ENCODE data around the gene B4GALT5.
A peak's percentile ranks its signal among the peaks of the same experiment; 100 is the strongest.

The B4GALT5 gene

DNA sequence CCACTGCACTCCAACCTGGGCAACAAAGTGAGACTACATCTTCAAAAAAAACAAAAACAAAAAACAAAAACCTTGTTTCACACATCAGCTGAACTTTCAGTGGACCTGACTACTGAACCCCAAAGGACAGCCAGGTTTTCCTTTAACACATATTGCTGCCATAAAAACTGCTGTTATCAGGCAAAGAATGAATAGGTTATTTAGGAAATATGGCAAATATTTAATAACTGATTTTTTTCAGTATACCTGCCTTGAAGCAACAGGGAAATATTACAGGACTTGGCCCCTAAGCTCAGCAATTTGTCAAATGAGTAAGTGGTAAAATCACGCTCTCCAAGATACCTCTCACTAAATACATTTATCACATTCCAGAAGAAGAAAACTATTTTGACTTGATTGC, 34.0 kb downstream of the B4GALT5 start:
- H3K4me2 ChIP-seq (ENCODE audit: low read depth, low read length, poor library complexity, severe bottlenecking) = no peak overlapping the region
- H3K9ac ChIP-seq (ENCODE audit: low read depth, low read length, poor library complexity, severe bottlenecking) = no peak overlapping the region
- TF ChIP-seq, protein P1, sequence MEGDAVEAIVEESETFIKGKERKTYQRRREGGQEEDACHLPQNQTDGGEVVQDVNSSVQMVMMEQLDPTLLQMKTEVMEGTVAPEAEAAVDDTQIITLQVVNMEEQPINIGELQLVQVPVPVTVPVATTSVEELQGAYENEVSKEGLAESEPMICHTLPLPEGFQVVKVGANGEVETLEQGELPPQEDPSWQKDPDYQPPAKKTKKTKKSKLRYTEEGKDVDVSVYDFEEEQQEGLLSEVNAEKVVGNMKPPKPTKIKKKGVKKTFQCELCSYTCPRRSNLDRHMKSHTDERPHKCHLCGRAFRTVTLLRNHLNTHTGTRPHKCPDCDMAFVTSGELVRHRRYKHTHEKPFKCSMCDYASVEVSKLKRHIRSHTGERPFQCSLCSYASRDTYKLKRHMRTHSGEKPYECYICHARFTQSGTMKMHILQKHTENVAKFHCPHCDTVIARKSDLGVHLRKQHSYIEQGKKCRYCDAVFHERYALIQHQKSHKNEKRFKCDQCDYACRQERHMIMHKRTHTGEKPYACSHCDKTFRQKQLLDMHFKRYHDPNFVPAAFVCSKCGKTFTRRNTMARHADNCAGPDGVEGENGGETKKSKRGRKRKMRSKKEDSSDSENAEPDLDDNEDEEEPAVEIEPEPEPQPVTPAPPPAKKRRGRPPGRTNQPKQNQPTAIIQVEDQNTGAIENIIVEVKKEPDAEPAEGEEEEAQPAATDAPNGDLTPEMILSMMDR (conservative IDR thresholded peaks at IDR 0.05; ENCODE audit: low read length) = no peak
- TF ChIP-seq EZH2phosphoT487 (IDR thresholded peaks at IDR 0.05; ENCODE audit: borderline replicate concordance) = no peak
- peaks cover 53% of the 10 kb centered on the region for H3K79me2 ChIP-seq (ENCODE audit: insufficient read depth, low read length)
- no peak overlapping the region for H2AFZ ChIP-seq (ENCODE audit: low read length)
- H3K36me3 ChIP-seq (ENCODE audit: insufficient read depth, low read length) = no peaks in the 10 kb centered on the region
- no peaks in the 10 kb centered on the region for H3K9me2 ChIP-seq (replicated peaks; ENCODE audit: low read depth, low read length)
- no peaks in the 10 kb centered on the region for H3K27me3 ChIP-seq (ENCODE audit: insufficient read depth, low read length, poor library complexity, severe bottlenecking)
- H3K4me1 ChIP-seq (ENCODE audit: insufficient read depth, low read length, poor library complexity, severe bottlenecking) = peaks cover 38% of the 10 kb centered on the region
- no peaks in the 10 kb centered on the region for H3K9me3 ChIP-seq (ENCODE audit: insufficient read depth, low read depth, low read length)
- H3K4me3 ChIP-seq (ENCODE audit: low read length, poor library complexity, severe bottlenecking) = no peak overlapping the region
- peaks cover 12% of the 10 kb centered on the region for H4K20me1 ChIP-seq (ENCODE audit: insufficient read depth, low read length, poor library complexity, severe bottlenecking)
- peaks cover 3% of the 10 kb centered on the region; the same call in 1 of the 2 replicates for H3F3A ChIP-seq (ENCODE audit: low read depth)

DNA sequence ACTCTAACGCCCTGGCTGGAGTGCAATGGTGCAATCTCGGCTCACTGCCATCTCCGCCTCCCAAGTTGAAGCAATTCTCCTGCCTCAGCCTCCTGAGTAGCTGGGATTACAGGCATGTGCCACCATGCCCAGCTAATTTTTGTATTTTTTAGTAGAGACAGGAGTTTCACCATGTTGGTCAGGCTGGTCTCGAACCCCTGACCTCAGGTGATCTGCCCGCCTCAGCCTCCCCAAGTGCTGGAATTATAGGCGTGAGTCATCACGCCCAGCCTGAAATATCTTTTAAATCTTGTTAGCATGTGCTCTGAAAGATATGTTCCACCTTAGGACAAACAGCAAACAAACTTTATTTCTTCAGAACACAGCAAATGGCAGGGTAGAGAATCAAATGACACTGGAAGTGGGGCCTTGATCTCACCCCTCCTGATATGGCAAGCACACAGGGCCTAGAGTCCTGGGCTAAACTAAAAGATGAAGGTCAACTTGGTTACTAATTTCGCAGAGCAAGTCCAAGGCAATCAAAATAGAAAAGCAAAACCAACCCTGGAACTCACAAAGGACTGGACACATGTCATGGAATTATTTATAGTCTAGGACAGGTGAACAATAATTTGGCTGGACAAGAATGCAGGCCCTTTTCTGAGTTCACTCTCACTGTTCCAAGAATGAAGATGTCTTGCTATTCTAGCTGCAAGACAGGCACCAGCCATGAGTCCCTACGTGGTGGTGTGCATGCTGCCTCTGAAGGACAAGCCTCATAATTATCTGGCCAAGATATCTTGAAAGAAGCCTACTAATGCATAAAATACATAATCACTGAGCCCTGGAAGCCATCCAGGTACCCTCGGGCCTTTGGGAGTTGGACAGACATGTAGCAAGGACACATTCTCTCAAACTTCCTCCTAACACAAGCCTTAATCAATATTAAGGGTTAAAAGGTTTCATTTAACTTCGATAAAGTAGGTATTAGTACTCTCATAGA, 35.6 kb downstream of the B4GALT5 start:
- H2AFZ ChIP-seq (ENCODE audit: low read length) = no peak overlapping the region
- no peaks in the 10 kb centered on the region for H3K27me3 ChIP-seq (ENCODE audit: insufficient read depth, low read length, poor library complexity, severe bottlenecking)
- no peaks in the 10 kb centered on the region for H3K36me3 ChIP-seq (ENCODE audit: insufficient read depth, low read length)
- peaks cover 61% of the 10 kb centered on the region for H3K79me2 ChIP-seq (ENCODE audit: insufficient read depth, low read length)
- H3K4me3 ChIP-seq (ENCODE audit: low read length, poor library complexity, severe bottlenecking) = no peak overlapping the region
- H3K4me2 ChIP-seq (ENCODE audit: low read depth, low read length, poor library complexity, severe bottlenecking) = no peak overlapping the region
- H3K9me2 ChIP-seq (replicated peaks; ENCODE audit: low read depth, low read length) = no peaks in the 10 kb centered on the region
- peaks cover 12% of the 10 kb centered on the region for H4K20me1 ChIP-seq (ENCODE audit: insufficient read depth, low read length, poor library complexity, severe bottlenecking)
- H3K4me1 ChIP-seq (ENCODE audit: insufficient read depth, low read length, poor library complexity, severe bottlenecking) = peaks cover 38% of the 10 kb centered on the region
- no peak for TF ChIP-seq EZH2phosphoT487 (IDR thresholded peaks at IDR 0.05; ENCODE audit: borderline replicate concordance)
- TF ChIP-seq, protein P1 (conservative IDR thresholded peaks at IDR 0.05; ENCODE audit: low read length) = no peak
- H3F3A ChIP-seq (ENCODE audit: low read depth) = peaks cover 3% of the 10 kb centered on the region; the same call in 1 of the 2 replicates
- H3K9ac ChIP-seq (ENCODE audit: low read depth, low read length, poor library complexity, severe bottlenecking) = no peak overlapping the region
- H3K9me3 ChIP-seq (ENCODE audit: insufficient read depth, low read depth, low read length) = no peaks in the 10 kb centered on the region

DNA sequence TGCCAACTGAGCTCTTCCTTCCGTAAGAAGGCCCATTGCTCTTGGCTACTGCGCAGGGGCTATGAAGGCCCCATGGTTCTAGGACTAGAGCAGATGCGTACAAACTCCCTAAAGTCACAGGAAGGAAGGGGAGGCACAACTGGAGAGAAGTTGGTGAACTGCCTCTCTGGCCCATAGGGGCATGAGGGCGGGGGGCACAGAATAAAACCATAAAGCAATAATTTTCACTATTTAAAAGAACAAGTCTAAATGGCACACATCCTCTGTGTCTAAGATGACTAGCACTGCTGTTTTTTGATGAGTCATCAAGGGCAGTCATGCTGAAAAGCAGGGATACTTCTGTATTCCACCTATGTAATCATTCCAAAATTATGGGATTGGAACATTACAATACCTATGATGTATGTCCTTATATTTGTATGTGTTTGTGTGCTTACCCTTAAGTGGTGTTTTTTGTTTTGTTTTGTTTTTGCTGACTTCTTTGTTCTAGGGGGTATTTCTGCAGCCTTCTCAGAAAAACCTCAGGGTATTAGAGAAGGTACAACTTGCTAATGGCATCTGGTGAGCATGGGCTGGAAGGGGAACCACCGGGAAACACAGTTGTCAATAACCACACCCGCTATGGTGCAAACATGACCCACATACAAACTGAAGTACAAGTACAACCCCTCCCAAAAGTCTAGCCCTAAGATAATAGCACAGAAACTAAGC, 36.9 kb downstream of the B4GALT5 start:
- Histone ChIP-seq H3K9ac (ENCODE audit: low read depth, low read length, poor library complexity, severe bottlenecking) (peak overlapping the region; percentile 30), H3K4me1 (ENCODE audit: insufficient read depth, low read length, poor library complexity, severe bottlenecking) (peaks cover 45% of the 10 kb centered on the region), H3K9me3 (ENCODE audit: insufficient read depth, low read depth, low read length) (no peaks in the 10 kb centered on the region)

More for the DNA sequence above, 36.9 kb downstream of the B4GALT5 start:
- H3K9me2 ChIP-seq (replicated peaks; ENCODE audit: low read depth, low read length) = no peaks in the 10 kb centered on the region
- no peaks in the 10 kb centered on the region for H3K36me3 ChIP-seq (ENCODE audit: insufficient read depth, low read length)
- no peaks in the 10 kb centered on the region for H3K27me3 ChIP-seq (ENCODE audit: insufficient read depth, low read length, poor library complexity, severe bottlenecking)
- H3F3A ChIP-seq (ENCODE audit: low read depth) = peaks cover 3% of the 10 kb centered on the region; the same call in 1 of the 2 replicates
- H4K20me1 ChIP-seq (ENCODE audit: insufficient read depth, low read length, poor library complexity, severe bottlenecking) = peaks cover 17% of the 10 kb centered on the region
- peak overlapping the region; percentile 56 for H3K4me2 ChIP-seq (ENCODE audit: low read depth, low read length, poor library complexity, severe bottlenecking)
- no peak for TF ChIP-seq EZH2phosphoT487 (IDR thresholded peaks at IDR 0.05; ENCODE audit: borderline replicate concordance)
- TF ChIP-seq, protein P1 (conservative IDR thresholded peaks at IDR 0.05; ENCODE audit: low read length) = no peak
- H2AFZ ChIP-seq (ENCODE audit: low read length) = no peak overlapping the region
- H3K4me3 ChIP-seq (ENCODE audit: low read length, poor library complexity, severe bottlenecking) = peak overlapping the region; percentile 35
- peaks cover 64% of the 10 kb centered on the region for H3K79me2 ChIP-seq (ENCODE audit: insufficient read depth, low read length)

Measured in Loucy (cell line).